HEK293T (cell line): ENCODE data around the gene SLC9A8.
"Not testable (repeated sequence)": the region's sequence is repeated elsewhere in the genome, so short reads cannot be mapped to it uniquely, and the experiment has no call there.

Experiments
- ARNT ChIP-seq: fragments of 450-650 bp; IDR thresholded peaks from 2 replicates; pipeline ENCODE4 v1.6.1; 2017; ENCODE audit warnings: mild to moderate bottlenecking
- BHLHE40 ChIP-seq: fragments of 450-650 bp; IDR thresholded peaks from 2 replicates; pipeline ENCODE4 v1.6.1; 2016; ENCODE audit warnings: mild to moderate bottlenecking, moderate library complexity, borderline replicate concordance
- CTBP1 ChIP-seq: fragments of 450-650 bp; IDR thresholded peaks from 2 replicates; pipeline ENCODE4 v1.6.1; 2016; ENCODE audit warnings: borderline replicate concordance
- ELF4 ChIP-seq: fragments of 450-650 bp; IDR thresholded peaks from 2 replicates; pipeline ENCODE4 v1.6.1; 2017; ENCODE audit warnings: antibody characterized with exemption
- FOXA1 ChIP-seq: fragments of 450-650 bp; IDR thresholded peaks from 2 replicates; pipeline ENCODE4 v1.6.1; 2016; ENCODE audit warnings: mild to moderate bottlenecking
- FOXK2 ChIP-seq: fragments of 450-650 bp; IDR thresholded peaks from 2 replicates; pipeline ENCODE4 v1.6.1; 2016; ENCODE audit warnings: mild to moderate bottlenecking
- FOXM1 ChIP-seq: fragments of 450-650 bp; IDR thresholded peaks from 2 replicates; pipeline ENCODE4 v1.6.1; 2017; ENCODE audit warnings: mild to moderate bottlenecking, borderline replicate concordance
- HDGF ChIP-seq: fragments of 450-650 bp; IDR thresholded peaks from 2 replicates; pipeline ENCODE4 v1.6.1; 2017; ENCODE audit warnings: antibody characterized with exemption, borderline replicate concordance
- L3MBTL2 ChIP-seq: fragments of 450-650 bp; conservative IDR thresholded peaks from 2 replicates; pipeline ENCODE4 v1.6.1; 2016; ENCODE audit warnings: mild to moderate bottlenecking
- SP1 ChIP-seq: fragments of 450-650 bp; IDR thresholded peaks from 2 replicates; pipeline ENCODE4 v1.6.1; 2017
- TARDBP ChIP-seq: fragments of 450-650 bp; IDR thresholded peaks from 2 replicates; pipeline ENCODE4 v1.6.1; 2016
- ZNF384 ChIP-seq: fragments of 450-650 bp; IDR thresholded peaks from 2 replicates; pipeline ENCODE4 v1.6.1; 2016
- TF ChIP-seq, protein P1 (sequence below): fragments of 450-650 bp; IDR thresholded peaks from 2 replicates; pipeline ENCODE4 v1.6.1; 2016

DNA sequence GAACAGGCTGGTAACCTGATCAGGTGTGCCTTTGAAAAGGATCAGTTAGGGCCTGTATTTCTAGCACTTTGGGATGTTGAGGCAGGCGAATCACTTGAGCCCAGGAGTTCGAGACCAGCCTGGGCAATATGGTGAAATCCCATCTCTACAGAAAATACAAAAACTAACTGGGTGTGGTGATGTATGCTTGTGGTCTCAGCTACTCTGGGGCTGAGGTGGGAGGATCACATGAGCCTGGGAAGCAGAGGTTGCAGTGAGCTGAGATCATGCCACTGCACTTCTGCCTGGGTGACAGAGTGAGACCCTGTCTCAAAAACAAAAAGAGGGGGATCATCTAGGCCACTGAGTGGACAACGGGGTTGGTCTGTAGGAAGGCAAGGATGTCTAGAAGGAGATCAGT, 48.6 kb downstream of the SLC9A8 start:
- not testable (repeated sequence) for TF ChIP-seq ELF4, CTBP1, BHLHE40, FOXM1, ARNT, SP1, ZNF384, L3MBTL2, HDGF, FOXK2, TARDBP, FOXA1
- TF ChIP-seq, protein P1, sequence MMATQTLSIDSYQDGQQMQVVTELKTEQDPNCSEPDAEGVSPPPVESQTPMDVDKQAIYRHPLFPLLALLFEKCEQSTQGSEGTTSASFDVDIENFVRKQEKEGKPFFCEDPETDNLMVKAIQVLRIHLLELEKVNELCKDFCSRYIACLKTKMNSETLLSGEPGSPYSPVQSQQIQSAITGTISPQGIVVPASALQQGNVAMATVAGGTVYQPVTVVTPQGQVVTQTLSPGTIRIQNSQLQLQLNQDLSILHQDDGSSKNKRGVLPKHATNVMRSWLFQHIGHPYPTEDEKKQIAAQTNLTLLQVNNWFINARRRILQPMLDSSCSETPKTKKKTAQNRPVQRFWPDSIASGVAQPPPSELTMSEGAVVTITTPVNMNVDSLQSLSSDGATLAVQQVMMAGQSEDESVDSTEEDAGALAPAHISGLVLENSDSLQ, result not testable (repeated sequence)
